GM12878 (cell line): Measurements from ENCODE around the gene TOR1AIP1. TPM values are rescaled to one million over a fixed set of nuclear protein-coding genes. Genes with fewer than 3 reads are reported as not detected.

Experiments
- ATF3 ChIP-seq: IDR thresholded peaks from 2 replicates; pipeline ENCODE4 v1.6.1; 2011; ENCODE audit warnings: low read depth, mild to moderate bottlenecking, low read length, moderate library complexity, borderline replicate concordance; ENCODE audit errors: extremely low read depth
- ATF7 ChIP-seq: fragments of 450-650 bp; IDR thresholded peaks from 2 replicates; pipeline ENCODE4 v1.6.1; 2016; ENCODE audit warnings: low read depth, mild to moderate bottlenecking
- CHD1 ChIP-seq: IDR thresholded peaks from 2 replicates; pipeline ENCODE4 v1.6.1; 2012; ENCODE audit warnings: low read depth, low read length, improper control_type of control experiment
- CREB1 ChIP-seq: IDR thresholded peaks from 2 replicates; pipeline ENCODE4 v1.6.1; 2012; ENCODE audit warnings: low read depth, mild to moderate bottlenecking, inconsistent platforms
- NFXL1 ChIP-seq: fragments of 450-650 bp; IDR thresholded peaks from 2 replicates; pipeline ENCODE4 v1.6.1; 2017; ENCODE audit warnings: antibody characterized with exemption, mild to moderate bottlenecking, borderline replicate concordance
- PML ChIP-seq: IDR thresholded peaks from 2 replicates; pipeline ENCODE4 v1.6.1; 2012; ENCODE audit warnings: low read length, inconsistent platforms
- RAD21 ChIP-seq: IDR thresholded peaks from 2 replicates; pipeline ENCODE4 v1.6.1; 2011; ENCODE audit warnings: mild to moderate bottlenecking, low read depth, low read length, moderate library complexity; ENCODE audit not compliant: insufficient read depth
- RELA ChIP-seq: fragments of 450-650 bp; IDR thresholded peaks from 2 replicates; pipeline ENCODE4 v1.8.0; 2014; ENCODE audit warnings: borderline replicate concordance; ENCODE audit not compliant: partially characterized antibody
- SKIL ChIP-seq: fragments of 450-650 bp; IDR thresholded peaks from 2 replicates; pipeline ENCODE4 v1.6.1; 2017; ENCODE audit warnings: mild to moderate bottlenecking, low read depth, inconsistent platforms; ENCODE audit not compliant: poor library complexity, severe bottlenecking
- SREBF1 ChIP-seq: IDR thresholded peaks from 2 replicates; pipeline ENCODE4 v1.6.1; 2012; ENCODE audit warnings: mild to moderate bottlenecking, low read length
- WRNIP1 ChIP-seq: IDR thresholded peaks from 2 replicates; pipeline ENCODE4 v1.6.1; 2011; ENCODE audit warnings: low read depth, low read length, improper control_type of control experiment, borderline replicate concordance
- ZZZ3 ChIP-seq: IDR thresholded peaks from 2 replicates; pipeline ENCODE4 v1.6.1; 2011; ENCODE audit warnings: low read depth; ENCODE audit not compliant: control insufficient read depth, insufficient read length
- polyA plus RNA-seq, 11 experiments: library from polyadenylated mRNA; depleted of rRNA in 4 of 11; unstranded in 6 of 11; stranded (reverse) in 5 of 11; fragments of >200 nt; fragmentation: Nextera tagmentation in 4 of 11; fragmentation: Illumina TruSeq in 1 of 11; extraction: Ambion mirVana in 4 of 11; extraction: Trizol in 1 of 11; gene quantifications; 1 replicate in 1 of 11; 2 replicates in 10 of 11; pipeline versions ENCODE4 v1.2.1 to v1.2.3, GENCODE V29; 2011 to 2016; ENCODE audit warnings: inconsistent platforms in 2 of 11, missing spikeins in 2 of 11, low read depth in 1 of 11
- total RNA-seq, 4 experiments: library from RNA; depleted of rRNA in 3 of 4; stranded (reverse); fragments of >200 nt in 3 of 4; fragmentation: Illumina TruSeq in 1 of 4; extraction: Trizol in 1 of 4; gene quantifications; 2 replicates each; pipeline versions ENCODE4 v1.2.1 to v1.2.3, GENCODE V29; 2013 to 2021

The TOR1AIP1 gene
- total and polyA plus RNA-seq, 10 of the 15 experiments (the other 5 are each of a cell fraction or from before 2014, with no cell fraction given) = 14.8 to 36.0 (median 25.8) TPM

- TF ChIP-seq ZZZ3 = no peak
- no peak for TF ChIP-seq NFXL1
- peak; percentile 38; the same call in 1 of the 2 replicates for TF ChIP-seq RAD21
- peak; percentile 73 for TF ChIP-seq ATF7
- TF ChIP-seq SKIL = peak; percentile 53
- no peak; the same call in 1 of the 2 replicates for TF ChIP-seq CREB1
- no peak for TF ChIP-seq RELA
- no peak for TF ChIP-seq PML
- TF ChIP-seq SREBF1 = no peak
- no peak for TF ChIP-seq ATF3
- TF ChIP-seq CHD1 = 0 out of 2 replicates have a peak, but pooled peaks have one; percentile 29
- TF ChIP-seq WRNIP1 = no peak
Measured at GRCh38 chr1:179953974-179954492, 71.9 kb downstream of the TOR1AIP1 start (continued).
